SK-N-SH treated with all-trans-retinoic acid at 6 μM for 48 hours (cell line): Measurements from ENCODE around the gene ARFGEF2.

Experiments used
- CREB5 ChIP-seq: fragments of 250-450 bp; sonication (Bioruptor Pico); IDR thresholded peaks from 2 replicates; pipeline ENCODE4 v1.5.1; 2020; ENCODE audit warnings: low read depth, mild to moderate bottlenecking, moderate library complexity
- PATZ1 ChIP-seq: fragments of 250-450 bp; sonication (Bioruptor Pico); IDR thresholded peaks from 2 replicates; pipeline ENCODE4 v1.8.0; 2020; ENCODE audit warnings: mild to moderate bottlenecking, moderate library complexity, borderline replicate concordance
- POU6F1 ChIP-seq: fragments of 250-450 bp; sonication (Bioruptor Pico); IDR thresholded peaks from 2 replicates; pipeline ENCODE4 v1.8.0; 2021; ENCODE audit warnings: low read depth, mild to moderate bottlenecking, moderate library complexity, borderline replicate concordance
- ZC3H10 ChIP-seq: fragments of 250-450 bp; sonication (Bioruptor Pico); IDR thresholded peaks from 2 replicates; pipeline ENCODE4 v1.5.1; 2021; ENCODE audit warnings: mild to moderate bottlenecking, moderate library complexity
- ZNF565 ChIP-seq: fragments of 450-650 bp; formaldehyde crosslinking; conservative IDR thresholded peaks from 2 replicates; pipeline ENCODE4 v1.5.0; 2020; ENCODE audit warnings: low read depth, mild to moderate bottlenecking, moderate library complexity
- ZNF8 ChIP-seq: fragments of 450-650 bp; formaldehyde crosslinking; IDR thresholded peaks from 2 replicates; pipeline ENCODE4 v1.5.0; 2020; ENCODE audit warnings: mild to moderate bottlenecking, moderate library complexity

GRCh38 chr20:48962976-48963771 is 41.7 kb downstream of the ARFGEF2 start:
- no peak for TF ChIP-seq PATZ1 (CRISPR knock-in tag)
- TF ChIP-seq CREB5 (CRISPR knock-in tag) = no peak
- no peak for TF ChIP-seq POU6F1
- no peak for TF ChIP-seq ZC3H10 (CRISPR knock-in tag)
- no peak for TF ChIP-seq ZNF565
- no peak for TF ChIP-seq ZNF8 (CRISPR knock-in tag)
